K562 (cell line): ENCODE results near the gene PPARG. TPM values are rescaled to one million over a fixed set of nuclear protein-coding genes. Genes with fewer than 3 reads are reported as not detected.

Experiments
- ATAC-seq: fragments of 200-7000 bp; cut with Tn5 transposase; 3 replicates; pipeline ENCODE4 v1.9.1; 2020; ENCODE audit warnings: moderate library complexity
- BruUV-seq: library from RNA; stranded (reverse); fragments of 400-500 nt; replicated peaks from 2 replicates; lab custom pipeline; 2021; lab: Mats Ljungman, UMichigan
- CTCF ChIA-PET: fragments of 300-600 bp; formaldehyde crosslinking; extraction: SDS; loops from one replicate; lab custom pipeline; 2021; ENCODE audit warnings: low intra/inter-chr PET ratio; lab: Yijun Ruan, JAX
- POLR2A ChIA-PET: fragments of 300-600, 350-650 bp; sonication (Branson Sonifier 250); formaldehyde crosslinking; extraction: SDS; loops from one replicate; lab custom pipeline; 2021; ENCODE audit warnings: antibody characterized with exemption, inconsistent platforms; lab: Yijun Ruan, JAX
- DNase-seq, 4 experiments: peaks; one replicate each; pipeline versions ENCODE4 v3.0.0 to v3.0.0-alpha.2; 2011 to 2018; ENCODE audit warnings: low spot score in 3 of 4, mixed read lengths in 3 of 4; ENCODE audit errors: extremely low read depth in 1 of 4
- FAIRE-seq: peaks from 2 replicates; lab custom pipeline; 2011; peaks lifted over from hg19 to GRCh38; lab: Jason Lieb, UNC
- H2AFZ ChIP-seq: 2 replicates; pipeline ENCODE4 v1.6.0; 2011; ENCODE audit warnings: low read depth, low read length, control low read depth, inconsistent platforms
- H3K27ac ChIP-seq: fragments of 200-600 bp; 3 replicates; pipeline ENCODE4 v1.8.0; 2011; ENCODE audit warnings: low read depth, mild to moderate bottlenecking, control low read depth, inconsistent platforms, low read length, moderate library complexity, mixed read lengths; ENCODE audit errors: extremely low read depth
- H3K27me3 ChIP-seq, 2 experiments: fragments of 300-600 bp in 1 of 2; 2 replicates in 1 of 2; 3 replicates in 1 of 2; pipeline versions ENCODE4 v1.6.0 to v1.8.0; 2011; ENCODE audit warnings: inconsistent platforms in 2 of 2, low read length in 2 of 2, mild to moderate bottlenecking in 1 of 2, mixed read lengths in 1 of 2, moderate library complexity in 1 of 2; ENCODE audit not compliant: control insufficient read depth in 2 of 2, insufficient read depth in 2 of 2
- H3K36me3 ChIP-seq: fragments of 300-600 bp; 3 replicates; pipeline ENCODE4 v1.8.0; 2011; ENCODE audit warnings: mild to moderate bottlenecking, low read length, inconsistent platforms; ENCODE audit not compliant: control insufficient read depth, insufficient read depth
- H3K4me1 ChIP-seq, 2 experiments: fragments of 200-600 bp in 1 of 2; replicated peaks in 1 of 2; 2 replicates in 1 of 2; 3 replicates in 1 of 2; pipeline versions ENCODE4 v1.5.1 to v1.8.0; 2011; ENCODE audit warnings: inconsistent platforms in 2 of 2, low read length in 2 of 2, mild to moderate bottlenecking in 1 of 2, mixed read lengths in 1 of 2, moderate library complexity in 1 of 2; ENCODE audit not compliant: control insufficient read depth in 2 of 2, insufficient read depth in 2 of 2
- H3K4me2 ChIP-seq: 2 replicates; pipeline ENCODE4 v1.6.1; 2011; ENCODE audit warnings: low read length, control low read depth, inconsistent platforms, mixed read lengths; ENCODE audit not compliant: insufficient read depth
- H3K4me3 ChIP-seq: fragments of 200-600 bp; sonication (generic), shearing (Covaris generic); 2 replicates; pipeline ENCODE4 v1.5.1; 2016; ENCODE audit warnings: control low read depth, inconsistent platforms
- H3K79me2 ChIP-seq: fragments of 200-600 bp; 3 replicates; pipeline ENCODE4 v1.8.0; 2011; ENCODE audit warnings: low read length, inconsistent platforms; ENCODE audit not compliant: control insufficient read depth, insufficient read depth
- H3K9ac ChIP-seq, 2 experiments: 2 replicates each; pipeline versions ENCODE4 v1.6.0 to v1.6.1; 2011; ENCODE audit warnings: low read depth in 2 of 2, low read length in 2 of 2, control low read depth in 1 of 2, inconsistent platforms in 1 of 2, mild to moderate bottlenecking in 1 of 2, mixed read lengths in 1 of 2; ENCODE audit not compliant: insufficient read depth in 1 of 2
- H3K9me1 ChIP-seq: one replicate; pipeline ENCODE4 v1.6.0; 2011; ENCODE audit warnings: inconsistent platforms, mild to moderate bottlenecking, low read length, moderate library complexity; ENCODE audit not compliant: control insufficient read depth, insufficient read depth
- H3K9me3 ChIP-seq: replicated peaks from 2 replicates; pipeline ENCODE4 v1.5.1; 2011; ENCODE audit warnings: low read depth, low read length, inconsistent platforms; ENCODE audit not compliant: control insufficient read depth, insufficient read depth
- H4K20me1 ChIP-seq: replicated peaks from 2 replicates; pipeline ENCODE4 v1.6.1; 2011; ENCODE audit warnings: low read length, inconsistent platforms, mixed read lengths; ENCODE audit not compliant: control insufficient read depth, insufficient read depth
- CAMTA2 ChIP-seq: fragments of 250-450 bp; sonication (Bioruptor Pico); conservative IDR thresholded peaks from 2 replicates; pipeline ENCODE4 v1.5.1; 2022
- CREB1 ChIP-seq, 2 experiments: sonication (generic) in 1 of 2; formaldehyde crosslinking in 1 of 2; IDR thresholded peaks; 2 replicates each; pipeline versions ENCODE4 v1.6.1 to v1.8.0; 2012 to 2022; ENCODE audit warnings: inconsistent platforms in 1 of 2, mild to moderate bottlenecking in 1 of 2, missing genetic modification reagents in 1 of 2, moderate library complexity in 1 of 2
- FUS ChIP-seq: fragments of 200-400 bp; formaldehyde crosslinking; optimal IDR thresholded peaks from 2 replicates; pipeline ENCODE3; 2017; ENCODE audit warnings: low read depth, low read length
- MCM2 ChIP-seq: fragments of 450-650 bp; IDR thresholded peaks from 2 replicates; pipeline ENCODE4 v1.6.1; 2017; ENCODE audit warnings: low read depth, mild to moderate bottlenecking
- PHB2 ChIP-seq: fragments of 450-650 bp; IDR thresholded peaks from 2 replicates; pipeline ENCODE4 v1.6.1; 2017; ENCODE audit warnings: low read depth
- PTTG1 ChIP-seq: fragments of 450-650 bp; IDR thresholded peaks from 2 replicates; pipeline ENCODE4 v1.6.1; 2016; ENCODE audit warnings: low read depth, mild to moderate bottlenecking, missing genetic modification characterization, missing compliant biosample characterization
- RBBP5 ChIP-seq: fragments of 200-600 bp; sonication (generic); IDR thresholded peaks from 2 replicates; pipeline ENCODE4 v1.6.1; 2012; ENCODE audit warnings: borderline replicate concordance, mild to moderate bottlenecking, low read length, control low read depth, inconsistent platforms; ENCODE audit not compliant: insufficient read depth, poor library complexity, severe bottlenecking
- SIRT6 ChIP-seq: IDR thresholded peaks from one replicate; pipeline ENCODE4 v1.6.1; 2012; ENCODE audit warnings: low read depth, mild to moderate bottlenecking, control low read depth, inconsistent platforms, low read length, moderate library complexity
- SPI1 ChIP-seq: IDR thresholded peaks from 2 replicates; pipeline ENCODE4 v1.6.1; 2011; ENCODE audit warnings: low read depth, low read length, control low read depth, borderline replicate concordance
- SRSF7 ChIP-seq: fragments of 200-400 bp; formaldehyde crosslinking; optimal IDR thresholded peaks from 2 replicates; pipeline ENCODE3; 2017; ENCODE audit warnings: mild to moderate bottlenecking, low read depth, low read length
- ZNF165 ChIP-seq: fragments of 250-450 bp; sonication (Bioruptor Pico); IDR thresholded peaks from 2 replicates; pipeline ENCODE4 v1.4.0; 2020; ENCODE audit warnings: borderline replicate concordance
- ZNF184 ChIP-seq: sonication (generic); formaldehyde crosslinking; IDR thresholded peaks from 2 replicates; pipeline ENCODE4 v1.5.0; 2020; ENCODE audit warnings: missing genetic modification reagents
- ZNF445 ChIP-seq: fragments of 250-450 bp; sonication (Bioruptor Pico); IDR thresholded peaks from 2 replicates; pipeline ENCODE4 v1.4.0; 2020; ENCODE audit warnings: low read depth, mild to moderate bottlenecking, moderate library complexity
- ZNF551 ChIP-seq: fragments of 250-450 bp; sonication (Bioruptor Pico); IDR thresholded peaks from 2 replicates; pipeline ENCODE4 v1.5.0; 2021; ENCODE audit warnings: mild to moderate bottlenecking, moderate library complexity
- ZNF780A ChIP-seq: fragments of 250-450 bp; sonication (Bioruptor Pico); IDR thresholded peaks from 2 replicates; pipeline ENCODE4 v1.5.0; 2021; ENCODE audit warnings: mild to moderate bottlenecking
- WGBS: fragments of 100-300 bp; shearing (Covaris generic); methylation state at CpG from one replicate; pipeline ENCODE4 v1.1.6; 2016; ENCODE audit warnings: low coverage, mixed read lengths; ENCODE audit not compliant: insufficient coverage; ENCODE audit errors: missing lambda C conversion rate; 5-methylcytosine and 5-hydroxymethylcytosine counted together
- in situ Hi-C: fragments of 300-500 bp; cut with MboI; formaldehyde crosslinking; loops from 4 replicates; pipeline ENCODE4 v1.15.0; 2018; ENCODE audit warnings: inconsistent platforms, mixed read lengths
- intact Hi-C: fragments of 100-400 bp; cut with micrococcal nuclease; formaldehyde crosslinking; loops from 2 replicates; pipeline ENCODE4 v1.14.2; 2022
- polyA plus RNA-seq, 8 experiments: library from polyadenylated mRNA; depleted of rRNA in 4 of 8; stranded (reverse) in 5 of 8; unstranded in 3 of 8; fragments of >200 nt; fragmentation: Nextera tagmentation in 2 of 8; fragmentation: Illumina TruSeq in 1 of 8; extraction: Ambion mirVana in 2 of 8; extraction: Trizol in 1 of 8; gene quantifications; 2 replicates each; pipeline versions ENCODE4 v1.2.1 to v1.2.3, GENCODE V29; 2011 to 2014; ENCODE audit warnings: inconsistent platforms in 1 of 8, missing spikeins in 1 of 8
- total RNA-seq, 7 experiments: library from RNA; depleted of rRNA in 6 of 7; stranded (reverse); fragments of >200 nt in 6 of 7; fragmentation: Illumina TruSeq in 2 of 7; extraction: Trizol in 2 of 7; gene quantifications; 2 replicates each; pipeline versions ENCODE4 v1.2.1 to v1.2.3, GENCODE V29; 2011 to 2021; ENCODE audit warnings: low replicate concordance in 1 of 7
- TF ChIP-seq, protein P1 (sequence below): sonication (generic); formaldehyde crosslinking; IDR thresholded peaks from 2 replicates; pipeline ENCODE4 v1.8.1; 2023; ENCODE audit warnings: mild to moderate bottlenecking, missing genetic modification reagents
- TF ChIP-seq, protein P2 (sequence below): fragments of 450-650 bp; formaldehyde crosslinking; IDR thresholded peaks from 2 replicates; pipeline ENCODE4 v1.4.0; 2020; ENCODE audit warnings: mild to moderate bottlenecking, moderate library complexity
- TF ChIP-seq, protein P3 (sequence below): fragments of 250-450 bp; sonication (Bioruptor Pico); IDR thresholded peaks from 2 replicates; pipeline ENCODE4 v1.8.0; 2021; ENCODE audit warnings: moderate library complexity, mild to moderate bottlenecking, inconsistent platforms

The PPARG gene
- total and polyA plus RNA-seq, 9 of the 15 experiments (the other 6 are each of a cell fraction or from before 2014, with no cell fraction given), result not detected

GRCh38 chr3:12266038-12266437, 22.8 kb upstream of the PPARG start:
- H3K9me3 ChIP-seq, result no peaks in the 10 kb centered on the region
- peaks cover 0 to 13% of the 10 kb centered on the region in 2 experiments for H3K27me3 ChIP-seq
- DNase-seq, result no peak
- intact Hi-C loops (no loop called here), in situ Hi-C loops (no loop called here)
- no peaks in the 10 kb centered on the region for H4K20me1 ChIP-seq
- no TSS peak for BruUV-seq
- ChIA-PET CTCF (no interaction called here), POLR2A (interaction anchor here (1.8 kb wide), 1 partner anchor 8 kb away, joined by 4 read pairs; no protein-coding TSS in a partner anchor)
- H3K36me3 ChIP-seq, result no peaks in the 10 kb centered on the region
- no peak overlapping the region for H3K9ac ChIP-seq
- no peaks in the 10 kb centered on the region for H3K79me2 ChIP-seq
- TF ChIP-seq, protein P1, sequence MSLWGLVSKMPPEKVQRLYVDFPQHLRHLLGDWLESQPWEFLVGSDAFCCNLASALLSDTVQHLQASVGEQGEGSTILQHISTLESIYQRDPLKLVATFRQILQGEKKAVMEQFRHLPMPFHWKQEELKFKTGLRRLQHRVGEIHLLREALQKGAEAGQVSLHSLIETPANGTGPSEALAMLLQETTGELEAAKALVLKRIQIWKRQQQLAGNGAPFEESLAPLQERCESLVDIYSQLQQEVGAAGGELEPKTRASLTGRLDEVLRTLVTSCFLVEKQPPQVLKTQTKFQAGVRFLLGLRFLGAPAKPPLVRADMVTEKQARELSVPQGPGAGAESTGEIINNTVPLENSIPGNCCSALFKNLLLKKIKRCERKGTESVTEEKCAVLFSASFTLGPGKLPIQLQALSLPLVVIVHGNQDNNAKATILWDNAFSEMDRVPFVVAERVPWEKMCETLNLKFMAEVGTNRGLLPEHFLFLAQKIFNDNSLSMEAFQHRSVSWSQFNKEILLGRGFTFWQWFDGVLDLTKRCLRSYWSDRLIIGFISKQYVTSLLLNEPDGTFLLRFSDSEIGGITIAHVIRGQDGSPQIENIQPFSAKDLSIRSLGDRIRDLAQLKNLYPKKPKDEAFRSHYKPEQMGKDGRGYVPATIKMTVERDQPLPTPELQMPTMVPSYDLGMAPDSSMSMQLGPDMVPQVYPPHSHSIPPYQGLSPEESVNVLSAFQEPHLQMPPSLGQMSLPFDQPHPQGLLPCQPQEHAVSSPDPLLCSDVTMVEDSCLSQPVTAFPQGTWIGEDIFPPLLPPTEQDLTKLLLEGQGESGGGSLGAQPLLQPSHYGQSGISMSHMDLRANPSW (CRISPR knock-in tag), result no peak
- TF ChIP-seq MCM2 (no peak), SIRT6 (no peak), SRSF7 (no peak), CAMTA2 (no peak), FUS (no peak), ZNF184 (CRISPR knock-in tag) (no peak), ZNF445 (CRISPR knock-in tag) (no peak), ZNF165 (CRISPR knock-in tag) (no peak), CREB1 (IDR thresholded peaks at IDR 0.05) (no peak), CREB1 (CRISPR knock-in tag; IDR thresholded peaks at IDR 0.05) (no peak), RBBP5 (no peak), ZNF551 (CRISPR knock-in tag) (no peak), PTTG1 (no peak), PHB2 (no peak), SPI1 (no peak), ZNF780A (CRISPR knock-in tag) (no peak)
- TF ChIP-seq, protein P2, sequence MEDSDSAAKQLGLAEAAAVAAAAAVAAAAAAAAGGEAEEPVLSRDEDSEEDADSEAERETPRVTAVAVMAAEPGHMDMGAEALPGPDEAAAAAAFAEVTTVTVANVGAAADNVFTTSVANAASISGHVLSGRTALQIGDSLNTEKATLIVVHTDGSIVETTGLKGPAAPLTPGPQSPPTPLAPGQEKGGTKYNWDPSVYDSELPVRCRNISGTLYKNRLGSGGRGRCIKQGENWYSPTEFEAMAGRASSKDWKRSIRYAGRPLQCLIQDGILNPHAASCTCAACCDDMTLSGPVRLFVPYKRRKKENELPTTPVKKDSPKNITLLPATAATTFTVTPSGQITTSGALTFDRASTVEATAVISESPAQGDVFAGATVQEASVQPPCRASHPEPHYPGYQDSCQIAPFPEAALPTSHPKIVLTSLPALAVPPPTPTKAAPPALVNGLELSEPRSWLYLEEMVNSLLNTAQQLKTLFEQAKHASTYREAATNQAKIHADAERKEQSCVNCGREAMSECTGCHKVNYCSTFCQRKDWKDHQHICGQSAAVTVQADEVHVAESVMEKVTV (CRISPR knock-in tag), result no peak
- TF ChIP-seq, protein P3, sequence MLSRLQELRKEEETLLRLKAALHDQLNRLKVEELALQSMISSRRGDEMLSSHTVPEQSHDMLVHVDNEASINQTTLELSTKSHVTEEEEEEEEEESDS, result no peak
- H3K4me1 ChIP-seq, result no peaks in the 10 kb centered on the region
- H3K27ac ChIP-seq, result no peak overlapping the region
- no peak for ATAC-seq
- no peak for FAIRE-seq
- H2AFZ ChIP-seq, result no peak overlapping the region
- H3K4me2 ChIP-seq, result no peak overlapping the region
- H3K4me3 ChIP-seq, result no peak overlapping the region
- WGBS, result 6% methylated on average over 5 of the region's 5 CpGs
- no peaks in the 10 kb centered on the region for H3K9me1 ChIP-seq
